ENCODE results near the gene CYP2A6.

DNA sequence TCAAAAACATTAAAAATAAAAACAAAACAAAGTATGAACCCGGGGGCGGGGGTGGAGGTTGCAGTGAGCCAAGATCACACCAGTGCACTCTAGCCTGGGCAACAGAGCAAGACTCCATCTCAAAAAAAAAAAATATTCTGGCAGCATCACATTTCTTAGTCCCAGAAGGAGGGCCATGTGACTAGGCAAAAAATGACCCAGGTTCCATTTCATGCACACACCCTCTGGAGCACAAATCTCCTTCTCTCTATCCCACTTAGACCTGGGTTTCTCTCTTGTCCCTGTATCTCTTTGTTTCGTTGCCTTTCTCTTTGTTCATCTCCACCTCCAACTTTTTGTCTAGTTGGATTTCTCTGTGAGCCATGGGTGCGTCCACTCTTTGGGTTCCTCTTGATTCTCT, 37.9 kb upstream of the CYP2A6 start:
- TF ChIP-seq, protein P1, sequence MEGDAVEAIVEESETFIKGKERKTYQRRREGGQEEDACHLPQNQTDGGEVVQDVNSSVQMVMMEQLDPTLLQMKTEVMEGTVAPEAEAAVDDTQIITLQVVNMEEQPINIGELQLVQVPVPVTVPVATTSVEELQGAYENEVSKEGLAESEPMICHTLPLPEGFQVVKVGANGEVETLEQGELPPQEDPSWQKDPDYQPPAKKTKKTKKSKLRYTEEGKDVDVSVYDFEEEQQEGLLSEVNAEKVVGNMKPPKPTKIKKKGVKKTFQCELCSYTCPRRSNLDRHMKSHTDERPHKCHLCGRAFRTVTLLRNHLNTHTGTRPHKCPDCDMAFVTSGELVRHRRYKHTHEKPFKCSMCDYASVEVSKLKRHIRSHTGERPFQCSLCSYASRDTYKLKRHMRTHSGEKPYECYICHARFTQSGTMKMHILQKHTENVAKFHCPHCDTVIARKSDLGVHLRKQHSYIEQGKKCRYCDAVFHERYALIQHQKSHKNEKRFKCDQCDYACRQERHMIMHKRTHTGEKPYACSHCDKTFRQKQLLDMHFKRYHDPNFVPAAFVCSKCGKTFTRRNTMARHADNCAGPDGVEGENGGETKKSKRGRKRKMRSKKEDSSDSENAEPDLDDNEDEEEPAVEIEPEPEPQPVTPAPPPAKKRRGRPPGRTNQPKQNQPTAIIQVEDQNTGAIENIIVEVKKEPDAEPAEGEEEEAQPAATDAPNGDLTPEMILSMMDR (IDR thresholded peaks at IDR 0.05), result no peak
- no peak for TF ChIP-seq POLR2A (IDR thresholded peaks at IDR 0.05)
